ENCODE results near the gene TSPAN9. TPM values are rescaled to one million over a fixed set of nuclear protein-coding genes. Genes with fewer than 3 reads are reported as not detected.

Gene TSPAN9
- total and polyA plus RNA-seq, 4 experiments from 2014 or later: 0.67 to 0.84 TPM; not detected in 2

DNA sequence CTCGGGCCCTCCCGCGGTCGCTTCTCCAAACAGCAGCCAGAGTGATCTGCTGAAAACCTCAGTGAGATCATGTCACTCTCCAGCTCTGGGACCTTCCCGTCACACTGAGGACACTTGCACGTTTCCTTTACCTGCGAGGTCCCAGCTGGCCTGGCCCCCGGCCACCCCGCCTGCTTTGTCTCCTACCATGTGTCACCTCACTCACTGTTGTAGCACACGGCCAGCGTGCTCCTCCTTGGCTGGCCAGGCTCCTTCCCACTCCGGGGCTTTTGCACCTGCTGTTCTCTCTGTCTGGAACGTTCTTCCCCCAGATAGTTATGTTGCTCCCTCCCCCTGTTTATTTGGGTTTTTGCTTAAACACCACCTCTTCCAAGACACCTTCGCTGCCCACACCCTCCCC lies 199.0 kb downstream of the TSPAN9 start:
- no peaks in the 10 kb centered on the region for H3K27me3 ChIP-seq (ENCODE audit: insufficient read depth, low read length)
- Mint-ChIP-seq H3K4me3 (no peak overlapping the region), H3K27ac (no peak overlapping the region), H3K27me3 (peaks cover 5 to 20% of the 10 kb centered on the region in 2 donors), H3K9me3 (peaks cover 0 to 1% (median 0%) of the 10 kb centered on the region in 8 donors), H3K36me3 (no peaks in the 10 kb centered on the region), H3K4me1 (no peaks in the 10 kb centered on the region)
- no peak overlapping the region for H3K27ac ChIP-seq (ENCODE audit: low read depth, low read length)
- H3K36me3 ChIP-seq (ENCODE audit: insufficient read depth, low read length): no peaks in the 10 kb centered on the region
- no peak overlapping the region for H3K4me3 ChIP-seq (ENCODE audit: low read length in 2 of 2)
- H3K9me3 ChIP-seq (ENCODE audit: control insufficient read depth in 1 of 2, low read length in 2 of 2): no peaks in the 10 kb centered on the region
- ChIA-PET POLR2A (ENCODE audit: partially characterized antibody) (no interaction called here), CTCF (ENCODE audit: partially characterized antibody) (interaction anchor here (1.2 to 7.1 kb wide), 11 partner anchors 10 to 528 kb away, joined by 3 to 54 read pairs (median 7); no protein-coding TSS in a partner anchor)
- H3K4me1 ChIP-seq (ENCODE audit: insufficient read depth, low read length): no peaks in the 10 kb centered on the region
- intact Hi-C loops (cut with micrococcal nuclease): no loop called here
- no peak for DNase-seq

DNA sequence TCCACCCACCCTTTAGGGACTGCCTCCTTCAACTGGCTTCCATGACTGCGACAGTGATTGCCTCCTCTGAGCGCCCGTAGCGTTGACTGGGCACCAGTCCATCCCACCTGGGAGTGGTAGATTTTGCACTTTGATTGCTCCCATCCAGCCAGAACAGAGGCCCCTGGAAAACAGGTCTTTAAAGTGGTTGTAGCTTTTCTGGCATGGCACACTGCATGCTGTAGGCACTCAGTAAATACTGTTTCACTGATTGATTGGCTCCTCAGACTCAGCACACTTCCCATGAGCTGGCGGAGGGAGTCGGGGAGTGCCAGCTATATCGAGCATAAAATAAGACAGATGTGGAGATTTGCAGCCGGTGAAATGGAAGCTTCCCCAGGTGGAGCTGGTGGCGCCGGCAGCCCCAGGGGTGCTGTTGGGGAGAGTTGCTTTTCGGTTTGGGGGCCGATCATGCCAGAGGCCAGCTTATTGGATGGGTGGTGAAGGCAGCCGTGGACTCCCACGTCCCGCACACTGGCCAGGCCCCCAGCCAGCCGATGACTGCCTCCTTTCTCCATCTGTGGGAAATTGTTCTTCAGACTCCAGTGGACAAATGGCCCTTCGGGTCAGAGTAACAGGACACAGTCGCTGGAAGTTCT lies 200.2 kb downstream of the TSPAN9 start:
- no peak overlapping the region for H3K27ac ChIP-seq (ENCODE audit: low read depth, low read length)
- peaks cover 0 to 1% (median 0%) of the 10 kb centered on the region in 8 donors for H3K9me3 Mint-ChIP-seq
- no peaks in the 10 kb centered on the region for H3K27me3 ChIP-seq (ENCODE audit: insufficient read depth, low read length)
- no peaks in the 10 kb centered on the region for H3K9me3 ChIP-seq (ENCODE audit: control insufficient read depth in 1 of 2, low read length in 2 of 2)
- peaks cover 0 to 1% (median 0%) of the 10 kb centered on the region in 4 donors for H3K4me1 Mint-ChIP-seq
- peaks cover 5 to 16% of the 10 kb centered on the region in 2 donors for H3K27me3 Mint-ChIP-seq
- ChIA-PET POLR2A (ENCODE audit: partially characterized antibody) (no interaction called here), CTCF (ENCODE audit: partially characterized antibody) (interaction anchor here (2.7 to 7.1 kb wide), 5 partner anchors 11 to 205 kb away, joined by 9 to 54 read pairs (median 20); no protein-coding TSS in a partner anchor)
- intact Hi-C loops (cut with micrococcal nuclease): no loop called here
- no peaks in the 10 kb centered on the region for H3K4me1 ChIP-seq (ENCODE audit: insufficient read depth, low read length)
- no peaks in the 10 kb centered on the region for H3K36me3 Mint-ChIP-seq
- DNase-seq: no peak
- no peak overlapping the region for H3K27ac Mint-ChIP-seq
- H3K36me3 ChIP-seq (ENCODE audit: insufficient read depth, low read length): no peaks in the 10 kb centered on the region
- H3K4me3 ChIP-seq (ENCODE audit: low read length in 2 of 2): no peak overlapping the region
- H3K4me3 Mint-ChIP-seq: no peak overlapping the region

DNA sequence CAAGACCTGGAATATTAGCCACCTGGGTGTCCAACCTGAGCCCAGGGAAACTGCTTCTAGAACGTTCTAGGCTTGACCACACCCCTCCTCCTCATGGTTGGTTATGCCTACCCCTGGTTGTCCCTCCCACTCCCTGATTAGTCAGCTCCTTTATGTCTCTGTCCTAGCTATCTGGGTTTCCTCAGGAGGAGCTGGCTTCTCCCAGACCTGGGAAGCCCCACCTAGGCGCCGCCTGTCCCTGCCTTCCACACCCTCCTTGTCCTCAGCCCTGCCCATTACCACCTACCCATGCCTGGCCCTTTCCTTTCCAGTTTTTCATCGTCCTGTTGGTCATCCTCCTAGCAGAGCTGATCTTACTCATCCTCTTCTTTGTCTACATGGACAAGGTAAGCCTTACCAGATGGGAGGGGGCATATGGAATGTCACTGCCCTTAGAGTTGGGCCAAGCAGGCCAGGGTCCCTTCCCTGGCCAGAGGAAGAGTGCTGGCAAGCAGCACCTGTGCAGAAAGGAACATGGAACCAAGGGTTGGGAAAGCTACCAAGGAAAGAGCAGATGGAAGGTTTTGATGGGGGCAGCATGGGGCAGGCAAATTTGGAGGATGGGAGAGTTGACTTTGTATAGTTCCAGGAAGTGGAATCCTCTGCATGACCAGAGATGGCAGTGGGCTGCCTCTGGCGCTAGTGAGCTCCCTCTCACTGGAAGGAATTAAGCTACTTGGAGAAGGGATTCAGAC lies 201.7 kb downstream of the TSPAN9 start:
- DNase-seq: no peak
- Histone ChIP-seq H3K36me3 (ENCODE audit: insufficient read depth, low read length) (no peaks in the 10 kb centered on the region), H3K9me3 (ENCODE audit: control insufficient read depth in 1 of 2, low read length in 2 of 2) (no peaks in the 10 kb centered on the region), H3K27me3 (ENCODE audit: insufficient read depth, low read length) (no peaks in the 10 kb centered on the region), H3K27ac (ENCODE audit: low read depth, low read length) (no peak overlapping the region), H3K4me3 (ENCODE audit: low read length in 2 of 2) (no peak overlapping the region), H3K4me1 (ENCODE audit: insufficient read depth, low read length) (no peaks in the 10 kb centered on the region)
- H3K4me1 Mint-ChIP-seq: peaks cover 0 to 1% (median 0%) of the 10 kb centered on the region in 4 donors
- peaks cover 0 to 1% (median 0%) of the 10 kb centered on the region in 8 donors for H3K9me3 Mint-ChIP-seq
- CTCF ChIA-PET (ENCODE audit: partially characterized antibody): interaction anchor here (2.7 to 7.1 kb wide), 3 partner anchors 11 to 206 kb away, joined by 9 to 54 read pairs (median 47); no protein-coding TSS in a partner anchor
- no peaks in the 10 kb centered on the region for H3K36me3 Mint-ChIP-seq
- H3K4me3 Mint-ChIP-seq: peak overlapping the region in 1 of 8 donors; percentile 40
- POLR2A ChIA-PET (ENCODE audit: partially characterized antibody): no interaction called here
- no peak overlapping the region for H3K27ac Mint-ChIP-seq
- peaks cover 5 to 16% of the 10 kb centered on the region in 2 donors for H3K27me3 Mint-ChIP-seq
- intact Hi-C loops (cut with micrococcal nuclease): no loop called here

DNA sequence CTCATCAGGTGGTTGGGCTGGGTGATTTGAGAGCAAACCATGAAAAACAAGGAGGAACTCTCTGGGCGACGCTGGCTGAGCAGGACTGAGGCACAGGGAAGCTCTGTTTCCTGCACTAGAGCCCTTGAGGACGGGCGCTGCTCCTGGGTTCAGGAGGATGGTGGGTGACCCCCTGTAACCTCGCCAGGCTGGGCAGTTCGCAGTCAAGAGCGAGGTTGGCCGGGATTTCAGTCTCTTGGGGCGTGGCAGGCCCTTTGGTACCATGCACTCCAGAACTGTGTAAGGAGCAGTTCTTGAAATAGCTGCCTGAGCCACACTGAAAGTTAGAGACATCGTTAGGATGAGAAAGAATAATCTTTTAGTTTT lies 202.2 kb downstream of the TSPAN9 start:
- ChIA-PET CTCF (ENCODE audit: partially characterized antibody) (interaction anchor here (6.6 to 7.1 kb wide), 2 partner anchors 21 to 207 kb away, joined by 47 to 54 read pairs; no protein-coding TSS in a partner anchor), POLR2A (ENCODE audit: partially characterized antibody) (no interaction called here)
- H3K4me1 Mint-ChIP-seq: peaks cover 0 to 1% (median 0%) of the 10 kb centered on the region in 4 donors
- H3K27me3 Mint-ChIP-seq: peaks cover 5 to 16% of the 10 kb centered on the region in 2 donors
- no peaks in the 10 kb centered on the region for H3K36me3 Mint-ChIP-seq
- no peak for DNase-seq
- Histone ChIP-seq H3K36me3 (ENCODE audit: insufficient read depth, low read length) (no peaks in the 10 kb centered on the region), H3K4me3 (ENCODE audit: low read length in 2 of 2) (no peak overlapping the region), H3K9me3 (ENCODE audit: control insufficient read depth in 1 of 2, low read length in 2 of 2) (no peaks in the 10 kb centered on the region), H3K27me3 (ENCODE audit: insufficient read depth, low read length) (no peaks in the 10 kb centered on the region), H3K4me1 (ENCODE audit: insufficient read depth, low read length) (no peaks in the 10 kb centered on the region), H3K27ac (ENCODE audit: low read depth, low read length) (no peak overlapping the region)
- peaks cover 0 to 1% (median 0%) of the 10 kb centered on the region in 8 donors for H3K9me3 Mint-ChIP-seq
- intact Hi-C loops (cut with micrococcal nuclease): no loop called here
- H3K27ac Mint-ChIP-seq: no peak overlapping the region
- H3K4me3 Mint-ChIP-seq: no peak overlapping the region

DNA sequence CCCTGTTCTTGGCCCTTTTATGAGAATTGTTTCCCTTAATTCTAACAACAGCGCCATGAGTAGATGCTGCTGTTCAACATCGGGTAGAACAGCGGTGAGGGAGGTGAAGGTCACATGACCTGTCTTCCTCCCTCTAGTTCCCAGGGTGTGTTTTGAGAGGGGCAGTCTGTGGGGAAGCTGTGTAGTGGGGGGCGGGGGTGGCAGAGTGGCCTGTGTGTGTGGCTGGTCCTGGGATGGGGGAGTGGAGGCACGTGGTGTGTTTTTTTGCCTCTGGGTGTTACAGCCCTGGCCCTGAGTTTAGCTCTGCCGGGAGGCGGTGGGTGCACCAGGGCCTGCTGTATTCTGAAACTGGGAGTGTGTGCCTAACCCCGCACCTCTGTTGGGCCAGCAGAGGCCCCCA lies 202.7 kb downstream of the TSPAN9 start:
- no peak overlapping the region for H3K4me3 Mint-ChIP-seq
- H3K36me3 Mint-ChIP-seq: no peaks in the 10 kb centered on the region
- H3K27me3 Mint-ChIP-seq: peaks cover 5 to 16% of the 10 kb centered on the region in 2 donors
- CTCF ChIA-PET (ENCODE audit: partially characterized antibody): interaction anchor here (7.1 kb wide), 1 partner anchor 20 kb away, joined by 47 read pairs; no protein-coding TSS in a partner anchor
- DNase-seq: no peak
- H3K27ac Mint-ChIP-seq: no peak overlapping the region
- H3K4me1 ChIP-seq (ENCODE audit: insufficient read depth, low read length): no peaks in the 10 kb centered on the region
- peaks cover 0 to 1% (median 0%) of the 10 kb centered on the region in 8 donors for H3K9me3 Mint-ChIP-seq
- no peak overlapping the region for H3K4me3 ChIP-seq (ENCODE audit: low read length in 2 of 2)
- H3K36me3 ChIP-seq (ENCODE audit: insufficient read depth, low read length): no peaks in the 10 kb centered on the region
- H3K27ac ChIP-seq (ENCODE audit: low read depth, low read length): no peak overlapping the region
- intact Hi-C loops (cut with micrococcal nuclease): no loop called here
- POLR2A ChIA-PET (ENCODE audit: partially characterized antibody): no interaction called here
- no peaks in the 10 kb centered on the region for H3K27me3 ChIP-seq (ENCODE audit: insufficient read depth, low read length)
- no peaks in the 10 kb centered on the region for H3K9me3 ChIP-seq (ENCODE audit: control insufficient read depth in 1 of 2, low read length in 2 of 2)
- H3K4me1 Mint-ChIP-seq: peaks cover 0 to 1% (median 0%) of the 10 kb centered on the region in 4 donors

DNA sequence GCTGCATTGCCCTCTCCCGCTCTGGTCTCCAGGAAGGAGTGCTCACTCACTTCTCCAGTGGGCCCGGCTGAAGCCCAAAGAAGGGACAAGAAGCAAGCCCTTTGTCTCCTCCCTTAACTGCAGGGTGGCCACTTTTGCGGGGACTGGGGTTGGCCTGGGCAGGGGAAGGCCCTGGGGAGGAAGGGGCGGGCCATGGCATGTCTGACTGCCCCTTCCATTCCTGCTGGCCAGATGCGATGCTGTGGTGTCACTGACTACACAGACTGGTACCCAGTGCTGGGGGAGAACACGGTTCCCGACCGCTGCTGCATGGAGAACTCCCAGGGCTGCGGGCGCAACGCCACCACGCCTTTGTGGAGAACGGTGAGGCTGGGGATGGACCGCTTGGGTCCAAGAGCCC lies 203.8 kb downstream of the TSPAN9 start:
- H3K27ac ChIP-seq (ENCODE audit: low read depth, low read length): no peak overlapping the region
- Mint-ChIP-seq H3K27me3 (peaks cover 3 to 15% of the 10 kb centered on the region in 2 donors), H3K27ac (peak overlapping the region in 1 of 7 donors; percentile 42), H3K4me3 (no peak overlapping the region), H3K4me1 (peaks cover 0 to 1% (median 0%) of the 10 kb centered on the region in 4 donors), H3K36me3 (no peaks in the 10 kb centered on the region), H3K9me3 (peaks cover 0 to 1% (median 0%) of the 10 kb centered on the region in 8 donors)
- intact Hi-C loops (cut with micrococcal nuclease): no loop called here
- ChIA-PET CTCF (ENCODE audit: partially characterized antibody) (interaction anchor here (1.0 to 7.1 kb wide), 2 partner anchors 19 to 208 kb away, joined by 3 to 47 read pairs; no protein-coding TSS in a partner anchor), POLR2A (ENCODE audit: partially characterized antibody) (no interaction called here)
- H3K9me3 ChIP-seq (ENCODE audit: control insufficient read depth in 1 of 2, low read length in 2 of 2): no peaks in the 10 kb centered on the region
- H3K36me3 ChIP-seq (ENCODE audit: insufficient read depth, low read length): no peaks in the 10 kb centered on the region
- H3K4me3 ChIP-seq (ENCODE audit: low read length in 2 of 2): no peak overlapping the region
- no peaks in the 10 kb centered on the region for H3K4me1 ChIP-seq (ENCODE audit: insufficient read depth, low read length)
- no peak for DNase-seq
- H3K27me3 ChIP-seq (ENCODE audit: insufficient read depth, low read length): no peaks in the 10 kb centered on the region
